GM08714 (cell line): ENCODE results near the gene CDCA5.

Experiments
- H3K4me3 ChIP-seq: fragments of 200-500 bp; sonication (Bioruptor generic); 2 replicates; pipeline ENCODE4 v1.5.1; 2014; ENCODE audit warnings: mild to moderate bottlenecking, low read length, inconsistent platforms
- ZNF274 ChIP-seq: IDR thresholded peaks from 2 replicates; pipeline ENCODE4 v1.6.1; 2012; ENCODE audit warnings: mild to moderate bottlenecking, low read depth, low read length

Gene CDCA5

DNA sequence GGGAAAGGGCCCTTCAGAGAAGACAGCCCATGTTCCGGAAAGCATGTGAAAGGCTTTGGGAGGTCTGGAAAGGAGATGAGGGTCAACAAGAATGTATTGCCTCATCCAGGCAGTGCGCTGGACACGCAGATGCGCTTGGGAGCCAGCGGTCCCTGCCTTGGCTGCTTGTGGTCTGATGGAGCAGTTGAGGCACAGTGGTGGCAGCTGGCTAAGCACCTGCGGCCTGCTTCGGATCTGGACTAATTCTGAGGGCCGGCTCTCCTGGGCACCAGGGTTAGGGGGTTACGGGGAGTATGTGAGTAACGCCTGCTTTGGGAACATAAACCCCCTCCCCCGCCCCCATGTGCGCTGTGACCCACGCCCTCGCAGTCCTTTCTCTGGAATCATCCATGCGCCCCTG is 23.2 kb upstream of the CDCA5 start:
- TF ChIP-seq ZNF274: no peak
- H3K4me3 ChIP-seq: no peak overlapping the region

DNA sequence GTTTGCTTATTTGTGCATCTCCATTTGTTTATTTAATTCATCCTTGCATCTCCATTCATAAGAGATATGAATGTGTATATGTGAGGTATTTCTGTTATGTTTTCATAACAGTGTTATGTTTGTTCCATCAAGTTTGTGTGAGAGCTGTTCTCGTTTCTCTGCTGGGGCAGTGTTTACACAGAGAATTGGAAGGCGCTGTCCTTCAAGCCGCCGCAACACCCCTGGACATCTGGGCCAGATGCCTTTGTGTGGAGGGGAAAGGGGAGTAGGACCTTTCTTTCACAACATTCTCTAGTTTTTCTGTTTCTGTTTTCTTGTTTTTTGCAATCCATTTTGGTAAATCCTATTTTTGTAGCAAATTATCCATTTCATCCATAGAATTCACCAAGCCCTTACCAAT is 20.8 kb upstream of the CDCA5 start:
- H3K4me3 ChIP-seq: no peak overlapping the region
- TF ChIP-seq ZNF274: no peak

DNA sequence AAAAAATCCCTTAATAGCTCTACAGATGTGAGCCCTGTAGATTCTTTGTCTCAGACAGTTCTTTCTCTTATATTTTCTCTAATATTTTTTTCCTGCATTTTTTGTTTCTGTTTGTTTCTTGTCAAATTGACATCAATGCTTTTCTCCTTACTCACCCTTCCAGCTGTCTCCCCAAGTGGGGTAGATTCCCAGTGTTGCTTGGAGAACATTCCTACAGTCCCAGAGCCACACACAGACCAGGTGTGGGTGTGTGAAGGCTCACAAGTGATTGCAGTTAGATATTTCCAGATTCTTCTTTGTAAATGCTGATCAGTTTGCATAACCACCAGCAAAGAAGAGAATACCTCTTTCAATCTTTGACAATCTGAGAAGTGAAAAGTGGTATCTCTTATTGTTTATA is 19.6 kb upstream of the CDCA5 start:
- TF ChIP-seq ZNF274: no peak
- no peak overlapping the region for H3K4me3 ChIP-seq

DNA sequence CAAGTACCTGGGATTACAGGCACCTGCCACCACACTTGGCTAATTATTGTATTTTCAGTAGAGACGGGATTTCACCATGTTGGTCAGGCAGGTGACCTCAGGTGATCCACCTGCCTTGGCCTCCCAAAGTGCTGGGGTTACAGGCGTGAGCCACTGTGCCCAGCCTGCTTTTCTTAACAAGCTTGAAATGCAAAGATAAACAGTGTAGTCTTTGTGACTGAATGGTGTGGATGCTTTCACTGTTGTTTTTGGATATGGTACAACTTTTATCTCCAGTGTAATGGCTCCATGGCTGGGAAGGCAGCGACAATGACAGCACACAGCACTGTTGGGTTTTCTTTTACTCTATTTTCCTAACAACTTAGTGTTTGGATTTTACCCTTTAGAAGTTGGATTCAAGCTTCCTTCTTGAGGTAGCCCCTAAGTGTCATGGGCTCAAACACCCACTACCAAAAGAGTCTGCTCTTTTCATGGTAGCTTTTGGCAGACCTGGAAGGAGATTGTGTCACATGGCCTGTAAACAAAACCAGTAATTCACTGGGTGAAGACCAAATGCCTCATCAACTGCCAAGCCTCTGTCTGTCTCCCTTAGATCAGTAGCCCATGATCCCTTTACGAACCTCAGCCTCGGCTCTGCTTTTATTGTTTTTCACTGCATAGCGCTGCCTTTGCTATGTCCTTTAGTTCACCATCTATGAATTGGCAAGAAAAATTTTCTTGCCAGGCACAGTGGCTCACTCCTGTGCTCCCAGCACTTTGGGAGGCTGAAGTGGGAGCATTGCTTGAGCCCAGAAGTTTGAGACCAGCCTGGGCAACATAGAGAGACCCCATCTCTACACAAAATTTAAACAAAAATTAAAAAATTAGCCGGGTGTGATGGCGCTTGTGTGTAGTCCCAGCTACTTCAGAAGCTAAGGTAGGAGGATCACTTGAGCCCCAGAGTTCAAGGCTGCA is 18.6 kb upstream of the CDCA5 start:
- TF ChIP-seq ZNF274: no peak
- no peak overlapping the region for H3K4me3 ChIP-seq

DNA sequence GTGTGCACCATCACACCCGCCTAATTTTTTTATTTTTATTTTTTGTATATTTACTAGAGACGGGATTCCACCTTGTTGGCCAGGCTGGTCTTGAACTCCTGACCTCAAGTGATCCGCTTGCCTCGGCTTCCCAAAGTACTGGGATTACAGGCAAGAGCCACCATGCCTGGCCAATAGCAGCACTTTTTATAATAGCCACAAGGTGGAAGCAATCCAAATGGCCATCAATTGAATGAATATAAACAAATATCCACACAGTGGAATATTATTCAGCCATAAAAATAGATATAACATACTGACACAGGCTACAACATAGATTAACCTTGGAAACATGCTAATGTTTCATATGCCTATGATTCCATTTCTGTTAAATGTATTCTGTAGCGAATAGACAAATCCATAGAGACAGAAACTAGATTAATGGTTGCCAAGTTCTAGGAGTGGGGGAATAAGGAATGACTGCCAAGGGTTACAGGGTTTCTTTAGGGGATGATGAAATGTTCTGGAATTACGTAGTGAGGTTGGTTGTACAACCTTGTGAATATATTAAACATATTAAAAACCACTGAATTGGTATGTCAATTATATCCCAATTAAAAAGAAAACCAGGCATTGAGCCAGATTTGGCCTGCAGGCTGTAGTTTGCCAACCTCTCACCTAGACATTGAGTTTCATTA is 17.0 kb upstream of the CDCA5 start:
- TF ChIP-seq ZNF274: no peak
- no peak overlapping the region for H3K4me3 ChIP-seq

DNA sequence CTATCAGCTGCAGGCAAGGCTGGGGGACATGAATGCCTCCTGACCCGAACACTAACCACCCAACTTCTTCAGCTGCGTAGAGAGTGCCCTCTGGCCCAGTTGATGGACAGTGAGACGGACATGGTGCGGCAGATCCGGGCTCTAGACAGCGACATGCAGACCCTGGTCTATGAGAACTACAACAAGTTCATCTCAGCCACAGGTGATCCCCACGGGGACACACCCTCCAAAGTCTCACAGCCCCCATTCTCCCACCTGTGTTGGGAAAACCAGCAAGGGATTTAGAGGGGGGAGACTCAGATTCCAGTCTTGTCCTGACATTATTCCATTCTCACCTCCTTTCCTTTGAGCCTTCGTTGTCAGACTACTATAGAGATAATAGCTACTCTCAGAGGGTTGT is 13.1 kb upstream of the CDCA5 start:
- peak overlapping the region; percentile 67; the same call in 1 of the 2 replicates for H3K4me3 ChIP-seq
- no peak for TF ChIP-seq ZNF274

DNA sequence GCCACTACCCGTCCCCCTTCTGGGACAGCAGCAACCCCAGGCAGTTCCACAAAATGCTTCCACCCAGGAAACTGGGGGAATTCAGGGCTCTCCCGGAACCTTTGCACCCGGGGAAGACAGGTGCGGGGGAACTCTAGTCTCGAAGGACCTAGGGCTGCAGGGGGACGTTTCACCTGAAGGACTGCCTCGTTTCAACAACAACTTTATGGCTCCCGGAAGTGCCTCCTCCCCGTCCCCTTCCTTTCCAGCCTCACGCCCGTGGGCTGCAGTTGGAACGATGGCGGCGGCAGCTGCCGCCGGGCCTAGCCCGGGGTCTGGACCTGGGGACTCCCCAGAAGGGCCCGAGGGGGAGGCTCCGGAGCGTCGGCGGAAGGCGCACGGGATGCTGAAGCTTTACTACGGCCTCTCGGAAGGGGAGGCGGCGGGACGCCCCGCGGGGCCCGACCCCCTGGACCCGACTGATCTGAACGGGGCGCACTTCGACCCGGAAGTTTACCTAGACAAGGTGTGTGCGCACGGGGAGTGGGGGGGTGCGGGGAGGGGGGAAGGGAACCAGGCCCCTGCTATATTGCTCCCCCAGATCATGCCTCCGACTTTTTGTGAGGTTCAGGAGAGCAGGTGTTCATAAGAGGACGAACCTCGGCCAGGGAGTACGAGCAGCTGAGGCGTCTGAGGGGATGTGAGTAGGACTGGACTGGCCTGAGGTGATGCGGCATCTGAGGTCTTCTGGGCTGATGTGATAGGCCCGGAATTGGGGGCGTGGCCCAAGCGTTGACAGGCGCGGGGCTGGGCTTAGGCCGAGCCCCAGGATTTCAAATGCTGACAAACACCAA is 12.3 kb upstream of the CDCA5 start, which contains the start of gene VPS51:
Gene VPS51 (plus strand): TSS at position 241 of the 833 bp plus-strand sequence. CDS start 37 bp downstream, at position 278.
- no peak for TF ChIP-seq ZNF274
- peak within 1 kb of the TSS; percentile 67 for H3K4me3 ChIP-seq

DNA sequence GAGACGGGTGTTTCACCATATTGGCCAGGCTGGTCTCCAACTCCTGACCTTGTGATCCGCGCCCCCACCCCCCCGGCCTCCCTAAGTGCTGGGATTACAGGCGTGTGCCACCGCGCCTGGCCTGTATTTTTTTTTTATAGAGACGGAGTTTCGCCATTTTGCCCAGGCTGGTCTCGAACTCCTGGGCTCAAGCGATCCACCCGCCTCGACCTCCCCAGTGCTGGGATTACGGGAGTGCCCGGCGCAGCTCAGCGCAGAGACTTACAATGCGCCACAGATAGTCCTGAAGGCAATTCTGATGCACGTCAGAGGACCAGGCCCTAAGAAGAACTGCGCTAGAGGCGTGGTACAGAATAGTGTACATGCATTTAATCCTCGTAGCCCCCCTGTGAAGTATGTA is 11.6 kb upstream of the CDCA5 start:
- peak overlapping the region; percentile 12; the same call in 1 of the 2 replicates for H3K4me3 ChIP-seq
- no peak for TF ChIP-seq ZNF274

DNA sequence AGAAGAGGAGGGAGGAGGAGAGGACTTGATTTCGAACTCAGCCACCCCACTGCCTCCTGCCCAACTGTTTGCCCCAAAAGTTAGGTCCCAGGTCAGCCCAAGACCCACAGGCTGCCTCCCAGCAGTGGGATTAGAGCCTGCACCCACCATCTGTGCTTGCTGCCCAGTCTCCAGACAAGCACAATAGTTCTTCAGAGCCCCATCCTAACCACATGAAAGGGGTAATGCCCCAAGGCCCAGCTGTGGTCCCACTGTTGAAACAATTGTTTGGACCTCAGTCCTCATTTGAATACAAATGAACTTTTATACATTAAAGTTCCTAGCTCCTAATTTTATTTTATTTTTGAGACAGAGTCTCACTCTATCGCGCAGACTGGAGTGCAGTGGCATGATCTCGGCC is 6.8 kb upstream of the CDCA5 start:
- no peak overlapping the region for H3K4me3 ChIP-seq
- TF ChIP-seq ZNF274: no peak

DNA sequence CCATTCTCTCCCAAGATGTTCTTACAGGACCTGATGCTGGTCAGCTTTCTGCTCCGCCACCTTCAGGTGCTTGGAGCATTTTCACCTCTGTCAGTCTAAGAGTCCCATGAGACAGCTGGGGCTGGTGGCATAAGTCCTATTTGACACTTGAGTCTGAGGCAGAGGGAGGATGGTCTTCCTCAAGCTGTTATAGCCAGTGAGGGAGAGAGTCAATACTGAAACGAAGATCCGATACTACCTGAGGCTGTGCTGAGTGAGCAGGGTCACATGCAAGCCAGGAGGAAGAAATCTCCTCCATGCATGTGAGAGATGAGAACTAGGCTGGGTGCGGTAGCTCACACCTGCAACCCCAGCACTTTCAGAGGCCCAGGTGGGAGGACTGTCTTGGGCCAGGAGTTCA is 5.8 kb upstream of the CDCA5 start:
- no peak for TF ChIP-seq ZNF274
- H3K4me3 ChIP-seq: no peak overlapping the region

DNA sequence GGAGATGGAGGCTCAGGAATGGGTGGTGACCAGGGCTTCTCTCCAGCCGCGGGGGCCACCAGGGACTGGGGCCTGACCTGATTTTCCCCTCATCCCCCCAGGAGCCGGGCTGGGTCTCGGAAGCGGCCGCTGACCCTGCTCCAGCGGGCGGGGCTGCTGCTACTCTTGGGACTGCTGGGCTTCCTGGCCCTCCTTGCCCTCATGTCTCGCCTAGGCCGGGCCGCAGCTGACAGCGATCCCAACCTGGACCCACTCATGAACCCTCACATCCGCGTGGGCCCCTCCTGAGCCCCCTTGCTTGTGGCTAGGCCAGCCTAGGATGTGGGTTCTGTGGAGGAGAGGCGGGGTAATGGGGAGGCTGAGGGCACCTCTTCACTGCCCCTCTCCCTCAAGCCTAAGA is 4.0 kb upstream of the CDCA5 start:
- H3K4me3 ChIP-seq: no peak overlapping the region
- no peak for TF ChIP-seq ZNF274

DNA sequence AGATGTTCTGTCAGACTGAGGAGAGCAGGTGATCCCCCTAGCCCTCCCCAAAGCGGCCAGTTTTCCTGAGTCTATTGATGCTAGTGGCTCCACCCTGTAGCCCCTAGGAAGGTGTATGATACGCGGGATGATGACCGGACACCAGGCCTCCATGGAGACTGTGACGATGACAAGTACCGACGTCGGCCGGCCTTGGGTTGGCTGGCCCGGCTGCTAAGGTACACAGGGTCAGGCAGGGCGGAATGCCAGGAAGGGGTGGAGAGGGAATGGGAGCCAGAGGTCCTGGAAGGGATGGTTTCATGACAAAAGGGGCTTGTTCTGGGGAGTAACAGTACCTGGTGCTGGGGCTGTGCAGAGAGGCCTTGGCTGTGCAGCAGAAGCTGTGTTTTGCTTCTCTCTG is 3.4 kb upstream of the CDCA5 start:
- H3K4me3 ChIP-seq: no peak overlapping the region
- no peak for TF ChIP-seq ZNF274

DNA sequence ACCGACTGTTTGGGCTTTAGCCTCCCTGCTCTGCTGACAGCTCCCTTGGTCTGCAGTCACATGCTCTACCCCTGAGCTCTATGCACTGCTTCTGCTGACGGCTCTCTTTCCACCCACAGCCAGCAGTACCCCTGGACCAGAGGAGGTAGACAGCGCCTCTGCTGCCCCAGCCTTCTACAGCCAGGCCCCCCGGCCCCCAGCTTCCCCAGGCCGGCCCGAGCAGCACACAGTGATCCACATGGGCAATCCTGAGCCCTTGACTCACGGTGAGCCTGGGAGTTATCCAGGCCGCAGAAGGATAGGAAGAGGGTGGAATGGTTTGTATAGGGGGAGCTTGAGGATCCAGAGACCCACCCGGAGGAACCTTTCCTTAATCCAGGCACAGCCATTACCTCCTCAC is 3.0 kb upstream of the CDCA5 start:
- no peak for TF ChIP-seq ZNF274
- no peak overlapping the region for H3K4me3 ChIP-seq

DNA sequence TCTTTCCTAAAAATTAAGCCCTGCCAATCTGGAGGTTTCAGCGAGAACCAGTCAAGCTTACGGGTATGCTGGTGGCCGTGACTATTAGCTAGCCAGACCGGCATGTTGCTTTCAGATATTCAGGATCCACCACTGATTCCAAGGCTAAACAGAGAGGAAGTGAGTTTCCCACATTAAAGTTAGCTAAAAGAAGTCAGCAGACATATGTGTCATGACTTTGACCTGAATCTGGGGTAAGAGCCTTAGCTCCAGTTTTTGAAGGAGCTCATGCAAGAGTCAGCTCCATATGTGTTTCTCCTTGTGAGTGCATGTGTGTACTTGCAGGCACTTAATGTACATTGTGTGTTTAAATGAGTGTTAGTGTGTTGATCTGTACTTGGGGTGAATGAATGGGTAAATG is 1.6 kb upstream of the CDCA5 start:
- TF ChIP-seq ZNF274: no peak
- no peak overlapping the region; the same call in 1 of the 2 replicates for H3K4me3 ChIP-seq
